ENCODE measurements around the gene HIVEP1.

Gene HIVEP1

GRCh38 chr6:12051861-12052368 is 39.8 kb downstream of the HIVEP1 start:
- no peak for DNase-seq

- no peak for DNase-seq
These were observed 46.3 kb downstream of the HIVEP1 start for GRCh38 chr6:12058172-12058961.

- no peak for DNase-seq
These were observed 48.9 kb downstream of the HIVEP1 start for GRCh38 chr6:12060780-12061609.

DNA sequence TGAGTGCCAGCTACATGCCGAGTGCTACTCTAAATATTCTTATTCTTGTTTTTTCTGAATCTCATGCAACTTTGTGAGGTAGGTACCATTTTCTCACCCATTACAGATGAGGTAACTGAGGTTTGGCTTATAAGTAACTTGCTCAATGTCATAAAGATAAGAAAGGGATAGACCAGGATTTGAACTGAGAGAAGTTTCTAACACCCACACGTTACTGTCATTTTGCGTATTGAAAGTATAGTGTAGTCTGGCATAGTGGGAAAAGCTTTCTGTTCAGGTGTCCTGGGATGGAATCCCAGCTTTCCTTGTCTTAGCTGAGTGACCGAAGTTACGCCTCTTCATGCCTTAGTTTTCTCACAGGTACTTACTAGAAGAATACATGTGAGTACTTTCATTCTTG is 50.5 kb downstream of the HIVEP1 start:
- no peak for DNase-seq

- no peak for DNase-seq
These were observed 52.0 kb downstream of the HIVEP1 start for GRCh38 chr6:12064131-12064530.

- DNase-seq = no peak
These were observed 52.5 kb downstream of the HIVEP1 start for GRCh38 chr6:12064538-12065071.

DNA sequence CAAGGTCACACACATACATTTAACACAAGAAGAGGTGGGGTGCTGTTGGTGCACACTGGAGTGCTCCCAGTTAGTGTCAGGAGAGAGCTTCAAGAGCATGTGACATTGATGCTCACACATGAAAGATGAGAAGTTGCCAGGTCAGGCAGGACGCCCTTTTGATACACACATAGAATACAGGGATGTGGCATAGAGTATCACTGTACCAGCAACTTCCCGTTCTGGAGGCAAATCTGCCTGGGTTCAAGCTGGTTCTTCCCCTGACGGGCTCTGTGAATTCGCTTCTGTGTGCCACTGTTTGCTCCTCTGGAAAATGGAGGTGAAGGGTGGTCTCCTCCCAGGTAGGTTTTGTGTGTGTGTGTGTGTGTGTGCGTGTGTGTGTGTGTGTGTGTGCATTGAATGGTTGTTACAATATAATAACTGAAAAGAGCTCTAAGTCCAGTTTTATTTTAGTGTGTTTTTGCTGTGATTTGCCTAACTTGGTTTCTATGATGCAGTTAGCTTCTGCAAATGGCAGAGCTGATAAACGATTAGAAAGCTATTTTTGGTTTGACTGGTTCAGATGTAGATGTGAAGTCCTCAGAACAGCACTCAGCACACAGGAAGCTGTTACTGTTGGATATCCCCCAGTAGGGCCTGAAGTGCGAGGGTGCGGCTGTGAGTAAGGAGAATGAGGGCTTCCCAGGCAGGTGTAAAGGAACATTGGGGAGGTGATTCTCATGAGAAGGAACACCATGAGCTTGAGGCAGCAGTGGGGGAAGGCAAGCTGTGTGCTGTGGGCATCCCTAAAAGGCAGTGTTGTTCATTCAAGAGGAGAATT is 53.4 kb downstream of the HIVEP1 start:
- DNase-seq = no peak

- no peak for DNase-seq
These were observed 54.2 kb downstream of the HIVEP1 start for GRCh38 chr6:12066297-12066696.

DNA sequence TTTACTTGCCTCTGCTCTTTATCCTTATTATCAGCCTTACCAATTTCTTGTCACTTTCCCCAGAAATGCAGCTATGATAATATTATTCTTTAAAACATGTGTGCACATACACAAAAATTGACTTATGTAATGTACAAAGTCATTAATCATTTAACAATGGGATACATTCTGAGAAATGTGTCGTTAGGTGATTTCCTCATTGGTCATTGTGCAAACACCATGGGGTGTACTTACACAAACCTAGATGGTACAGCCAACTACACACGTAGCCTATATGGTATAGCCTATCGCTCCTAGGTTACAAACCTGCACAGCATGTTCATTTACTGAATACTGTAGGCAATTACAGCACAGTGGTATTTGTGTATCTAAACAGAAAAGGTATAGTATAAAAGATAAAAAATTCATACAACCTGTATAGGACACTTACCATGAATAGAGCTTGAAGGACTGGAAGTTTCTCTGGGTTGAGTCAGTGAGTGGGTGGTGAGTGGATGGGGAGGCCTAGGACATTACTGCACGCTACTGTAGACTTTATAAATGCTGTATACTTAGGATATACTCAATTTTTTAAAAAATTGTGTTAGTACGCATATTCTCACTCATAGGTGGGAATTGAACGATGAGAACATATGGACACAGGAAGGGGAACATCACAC is 56.9 kb downstream of the HIVEP1 start:
- DNase-seq = no peak

- no peak for DNase-seq
These were observed 57.9 kb downstream of the HIVEP1 start for GRCh38 chr6:12069891-12070529.

GRCh38 chr6:12071064-12071615 is 59.0 kb downstream of the HIVEP1 start:
- DNase-seq = no peak

GRCh38 chr6:12075067-12075563 is 63.0 kb downstream of the HIVEP1 start:
- DNase-seq = no peak

DNA sequence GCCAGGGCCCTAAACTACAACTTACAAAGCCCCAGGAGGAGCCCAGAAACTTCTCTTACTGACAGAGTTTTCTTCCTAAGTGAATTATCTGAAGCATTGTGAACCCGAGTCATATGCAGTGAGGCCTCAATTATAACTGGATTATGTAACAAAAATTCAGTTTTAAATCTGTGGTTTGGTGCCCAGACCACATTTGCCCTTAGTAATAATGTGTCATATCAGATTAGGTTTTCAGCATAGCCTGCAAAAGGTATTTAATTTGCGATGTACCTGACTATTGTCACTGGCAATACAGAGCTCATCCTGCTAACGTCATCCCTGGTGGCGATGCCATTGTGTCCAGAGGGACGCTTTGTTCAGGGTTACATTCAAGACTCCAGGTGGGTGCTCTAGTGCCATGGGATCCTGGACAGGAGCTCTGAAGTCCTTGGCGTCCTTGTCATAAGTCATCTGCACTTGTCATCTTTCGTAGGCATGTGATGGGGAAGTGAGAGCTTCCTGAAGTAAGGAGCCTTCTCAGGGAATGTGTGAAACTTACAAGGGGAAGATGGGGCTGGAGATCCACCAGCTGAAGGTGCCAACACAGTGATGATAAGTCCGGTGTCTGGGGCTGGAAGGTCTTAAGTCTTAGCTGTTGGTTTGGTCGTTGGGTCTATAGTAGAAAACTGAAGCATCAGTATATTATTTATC is 65.1 kb downstream of the HIVEP1 start:
- DNase-seq = no peak

GRCh38 chr6:12078014-12078413 is 65.9 kb downstream of the HIVEP1 start:
- DNase-seq = no peak

DNA sequence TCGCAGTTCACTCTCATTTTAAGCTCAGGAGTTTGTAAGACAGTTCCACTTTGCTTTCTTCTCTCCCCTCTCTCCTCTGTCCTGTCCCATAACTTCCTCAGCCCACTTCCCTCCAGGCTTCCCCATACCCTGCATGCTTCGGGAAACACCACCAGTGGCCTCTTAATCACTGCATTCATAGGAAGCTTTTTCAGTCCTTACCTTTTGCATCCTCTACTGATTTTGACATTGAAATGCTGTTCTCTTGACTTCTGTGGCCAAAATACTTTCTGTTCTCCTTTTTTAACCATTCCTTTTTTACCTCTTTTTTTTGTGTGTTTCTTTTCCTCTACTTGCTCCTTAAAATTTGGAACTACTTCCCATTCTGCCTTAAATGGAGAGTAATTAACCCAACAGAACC is 69.7 kb downstream of the HIVEP1 start:
- no peak for DNase-seq

GRCh38 chr6:12082368-12082767 is 70.3 kb downstream of the HIVEP1 start:
- no peak for DNase-seq

DNA sequence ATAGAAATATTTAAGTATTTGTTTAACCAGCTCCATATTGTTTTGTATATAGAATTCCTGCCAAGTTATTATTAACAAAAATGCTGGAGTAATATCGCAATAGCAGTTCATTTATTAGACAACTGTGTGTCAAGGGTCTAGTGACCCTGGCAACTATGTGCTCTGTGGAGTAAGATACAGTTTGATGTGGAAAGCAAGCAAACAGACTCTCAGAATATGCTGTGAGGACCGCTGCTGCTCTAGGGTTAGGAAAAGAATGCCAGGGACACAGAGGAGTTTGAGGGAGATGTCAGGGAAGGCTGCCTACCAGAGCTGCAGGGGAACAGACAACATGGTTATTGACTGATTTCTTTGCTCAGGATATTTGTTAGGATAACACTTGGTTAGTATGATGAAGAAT is 71.2 kb downstream of the HIVEP1 start:
- no peak for DNase-seq

DNA sequence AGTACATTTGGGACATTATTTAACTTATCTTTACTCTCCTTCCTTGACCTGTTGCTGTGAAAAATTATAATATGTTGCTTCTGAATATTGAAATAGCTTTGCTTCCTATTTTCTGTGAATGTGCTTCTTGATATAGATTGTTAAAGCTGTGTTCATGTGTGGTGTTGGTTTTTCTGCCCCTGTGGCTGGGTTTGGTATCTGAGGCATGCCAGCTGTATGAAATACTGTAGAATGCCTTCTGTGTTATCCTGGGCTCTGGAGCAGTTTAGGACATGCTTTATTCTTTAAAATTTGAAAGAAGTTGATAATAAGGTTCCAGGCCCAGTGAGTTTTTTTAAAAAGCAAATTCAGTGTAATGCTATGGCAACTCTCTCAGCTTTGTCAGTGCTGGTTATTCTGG is 71.7 kb downstream of the HIVEP1 start:
- DNase-seq = no peak

GRCh38 chr6:12084681-12085080 is 72.6 kb downstream of the HIVEP1 start:
- DNase-seq = no peak

- DNase-seq = no peak
These were observed 76.4 kb downstream of the HIVEP1 start for GRCh38 chr6:12088531-12088930.

- DNase-seq = no peak
These were observed 78.6 kb downstream of the HIVEP1 start for GRCh38 chr6:12090714-12091113.

Measured in cortex of kidney (tissue), 1 donor.